B cell (primary cell): Measurements from ENCODE around the gene SETDB1.
"Not testable (repeated sequence)": the region's sequence is repeated elsewhere in the genome, so short reads cannot be mapped to it uniquely, and the experiment has no call there.

Experiments used
- EZH2 ChIP-seq: IDR thresholded peaks from 2 replicates; pipeline ENCODE4 v1.6.1; 2012; ENCODE audit warnings: borderline replicate concordance, low read depth, mild to moderate bottlenecking, moderate library complexity, low read length; ENCODE audit not compliant: insufficient read depth, poor library complexity, severe bottlenecking
- TF ChIP-seq, protein P1 (sequence below): fragments of 200-600 bp; IDR thresholded peaks from one replicate; pipeline ENCODE4 v1.8.0; 2022; ENCODE audit warnings: antibody characterized with exemption, mild to moderate bottlenecking

DNA sequence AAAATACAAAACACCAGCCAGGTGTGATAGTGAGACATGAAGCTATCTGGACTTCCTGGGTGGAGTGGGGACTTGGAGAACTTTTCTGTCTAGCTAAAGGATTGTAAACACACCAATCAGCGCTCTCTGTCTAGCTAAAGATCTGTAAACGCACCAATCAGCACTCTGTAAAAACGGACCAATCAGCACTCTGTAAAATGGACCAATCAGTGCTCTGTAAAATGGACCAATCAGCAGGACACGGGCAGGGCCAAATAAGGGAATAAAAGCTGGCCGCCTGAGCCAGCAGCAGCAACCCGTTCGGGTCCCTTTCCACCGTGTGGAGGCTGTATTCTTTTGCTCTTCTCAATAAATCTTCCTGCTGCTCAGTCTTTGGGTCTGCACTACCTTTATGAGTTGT is 26.4 kb upstream of the SETDB1 start:
- TF ChIP-seq, protein P1, sequence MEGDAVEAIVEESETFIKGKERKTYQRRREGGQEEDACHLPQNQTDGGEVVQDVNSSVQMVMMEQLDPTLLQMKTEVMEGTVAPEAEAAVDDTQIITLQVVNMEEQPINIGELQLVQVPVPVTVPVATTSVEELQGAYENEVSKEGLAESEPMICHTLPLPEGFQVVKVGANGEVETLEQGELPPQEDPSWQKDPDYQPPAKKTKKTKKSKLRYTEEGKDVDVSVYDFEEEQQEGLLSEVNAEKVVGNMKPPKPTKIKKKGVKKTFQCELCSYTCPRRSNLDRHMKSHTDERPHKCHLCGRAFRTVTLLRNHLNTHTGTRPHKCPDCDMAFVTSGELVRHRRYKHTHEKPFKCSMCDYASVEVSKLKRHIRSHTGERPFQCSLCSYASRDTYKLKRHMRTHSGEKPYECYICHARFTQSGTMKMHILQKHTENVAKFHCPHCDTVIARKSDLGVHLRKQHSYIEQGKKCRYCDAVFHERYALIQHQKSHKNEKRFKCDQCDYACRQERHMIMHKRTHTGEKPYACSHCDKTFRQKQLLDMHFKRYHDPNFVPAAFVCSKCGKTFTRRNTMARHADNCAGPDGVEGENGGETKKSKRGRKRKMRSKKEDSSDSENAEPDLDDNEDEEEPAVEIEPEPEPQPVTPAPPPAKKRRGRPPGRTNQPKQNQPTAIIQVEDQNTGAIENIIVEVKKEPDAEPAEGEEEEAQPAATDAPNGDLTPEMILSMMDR: not testable (repeated sequence)
- TF ChIP-seq EZH2: not testable (repeated sequence)
